ENCODE results near the gene OMP.

OMP gene

GRCh38 chr11:77055913-77056312, 46.7 kb upstream of the OMP start (continued):
- TF ChIP-seq ZNF561 (tag by site-specific recombination; IDR thresholded peaks at IDR 0.05; ENCODE audit: borderline replicate concordance) (no peak), ZNF580 (tag by site-specific recombination; IDR thresholded peaks at IDR 0.05) (no peak), WT1 (tag by site-specific recombination; IDR thresholded peaks at IDR 0.05) (no peak), ZNF239 (tag by site-specific recombination; IDR thresholded peaks at IDR 0.05) (no peak), TCF7L2 (IDR thresholded peaks at IDR 0.05; ENCODE audit: borderline replicate concordance, low read depth, low read length) (no peak), GLIS2 (tag by site-specific recombination; IDR thresholded peaks at IDR 0.05) (no peak), BCL6B (tag by site-specific recombination; IDR thresholded peaks at IDR 0.05) (no peak), SP2 (tag by site-specific recombination; IDR thresholded peaks at IDR 0.05) (no peak), ZNF23 (tag by site-specific recombination; IDR thresholded peaks at IDR 0.05; ENCODE audit: borderline replicate concordance) (no peak)
- TF ChIP-seq, protein P1, sequence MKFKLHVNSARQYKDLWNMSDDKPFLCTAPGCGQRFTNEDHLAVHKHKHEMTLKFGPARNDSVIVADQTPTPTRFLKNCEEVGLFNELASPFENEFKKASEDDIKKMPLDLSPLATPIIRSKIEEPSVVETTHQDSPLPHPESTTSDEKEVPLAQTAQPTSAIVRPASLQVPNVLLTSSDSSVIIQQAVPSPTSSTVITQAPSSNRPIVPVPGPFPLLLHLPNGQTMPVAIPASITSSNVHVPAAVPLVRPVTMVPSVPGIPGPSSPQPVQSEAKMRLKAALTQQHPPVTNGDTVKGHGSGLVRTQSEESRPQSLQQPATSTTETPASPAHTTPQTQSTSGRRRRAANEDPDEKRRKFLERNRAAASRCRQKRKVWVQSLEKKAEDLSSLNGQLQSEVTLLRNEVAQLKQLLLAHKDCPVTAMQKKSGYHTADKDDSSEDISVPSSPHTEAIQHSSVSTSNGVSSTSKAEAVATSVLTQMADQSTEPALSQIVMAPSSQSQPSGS (tag by site-specific recombination; IDR thresholded peaks at IDR 0.05; ENCODE audit: low read depth), result no peak

DNA sequence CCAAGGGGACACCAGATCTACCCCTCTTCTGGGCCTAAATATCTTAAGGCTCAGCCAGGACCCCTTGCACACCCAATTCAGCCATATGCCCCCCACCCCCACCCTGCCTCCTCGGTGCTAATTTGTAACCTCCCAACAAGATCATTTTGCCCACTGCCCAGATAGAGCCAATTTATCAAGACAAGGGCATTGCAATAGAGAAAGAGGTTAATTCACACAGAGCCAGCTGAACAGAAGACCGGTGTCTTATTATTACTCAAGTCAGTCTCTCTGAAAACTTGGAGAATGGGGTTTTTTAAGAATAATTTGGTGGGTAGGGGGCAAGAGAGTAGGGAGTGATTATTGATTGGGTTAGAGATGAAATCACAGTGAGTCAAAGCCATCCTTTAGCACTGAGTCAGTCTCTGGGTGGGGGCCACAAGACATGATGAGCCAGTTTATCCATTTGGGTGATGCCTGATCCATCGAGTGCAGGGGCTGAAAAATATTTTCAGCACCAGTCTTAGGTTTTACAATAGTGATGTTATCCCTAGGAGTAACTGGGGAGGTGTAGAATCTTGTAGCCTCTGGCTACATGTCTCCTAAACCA, 45.7 kb upstream of the OMP start:
- peak; percentile 84 for TF ChIP-seq SETDB1 (IDR thresholded peaks at IDR 0.05; ENCODE audit: insufficient read length, low read length)
- TF ChIP-seq, protein P2, sequence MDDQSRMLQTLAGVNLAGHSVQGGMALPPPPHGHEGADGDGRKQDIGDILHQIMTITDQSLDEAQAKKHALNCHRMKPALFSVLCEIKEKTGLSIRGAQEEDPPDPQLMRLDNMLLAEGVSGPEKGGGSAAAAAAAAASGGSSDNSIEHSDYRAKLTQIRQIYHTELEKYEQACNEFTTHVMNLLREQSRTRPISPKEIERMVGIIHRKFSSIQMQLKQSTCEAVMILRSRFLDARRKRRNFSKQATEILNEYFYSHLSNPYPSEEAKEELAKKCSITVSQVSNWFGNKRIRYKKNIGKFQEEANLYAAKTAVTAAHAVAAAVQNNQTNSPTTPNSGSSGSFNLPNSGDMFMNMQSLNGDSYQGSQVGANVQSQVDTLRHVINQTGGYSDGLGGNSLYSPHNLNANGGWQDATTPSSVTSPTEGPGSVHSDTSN (CRISPR knock-in tag; IDR thresholded peaks at IDR 0.05), result no peak
- TF ChIP-seq ZNF837 (tag by site-specific recombination; IDR thresholded peaks at IDR 0.05), result no peak
- no peak for TF ChIP-seq ZNF645 (tag by site-specific recombination; IDR thresholded peaks at IDR 0.05)
- TF ChIP-seq ZNF76 (tag by site-specific recombination; IDR thresholded peaks at IDR 0.05; ENCODE audit: borderline replicate concordance, low read depth), result no peak
- TF ChIP-seq, protein P3, sequence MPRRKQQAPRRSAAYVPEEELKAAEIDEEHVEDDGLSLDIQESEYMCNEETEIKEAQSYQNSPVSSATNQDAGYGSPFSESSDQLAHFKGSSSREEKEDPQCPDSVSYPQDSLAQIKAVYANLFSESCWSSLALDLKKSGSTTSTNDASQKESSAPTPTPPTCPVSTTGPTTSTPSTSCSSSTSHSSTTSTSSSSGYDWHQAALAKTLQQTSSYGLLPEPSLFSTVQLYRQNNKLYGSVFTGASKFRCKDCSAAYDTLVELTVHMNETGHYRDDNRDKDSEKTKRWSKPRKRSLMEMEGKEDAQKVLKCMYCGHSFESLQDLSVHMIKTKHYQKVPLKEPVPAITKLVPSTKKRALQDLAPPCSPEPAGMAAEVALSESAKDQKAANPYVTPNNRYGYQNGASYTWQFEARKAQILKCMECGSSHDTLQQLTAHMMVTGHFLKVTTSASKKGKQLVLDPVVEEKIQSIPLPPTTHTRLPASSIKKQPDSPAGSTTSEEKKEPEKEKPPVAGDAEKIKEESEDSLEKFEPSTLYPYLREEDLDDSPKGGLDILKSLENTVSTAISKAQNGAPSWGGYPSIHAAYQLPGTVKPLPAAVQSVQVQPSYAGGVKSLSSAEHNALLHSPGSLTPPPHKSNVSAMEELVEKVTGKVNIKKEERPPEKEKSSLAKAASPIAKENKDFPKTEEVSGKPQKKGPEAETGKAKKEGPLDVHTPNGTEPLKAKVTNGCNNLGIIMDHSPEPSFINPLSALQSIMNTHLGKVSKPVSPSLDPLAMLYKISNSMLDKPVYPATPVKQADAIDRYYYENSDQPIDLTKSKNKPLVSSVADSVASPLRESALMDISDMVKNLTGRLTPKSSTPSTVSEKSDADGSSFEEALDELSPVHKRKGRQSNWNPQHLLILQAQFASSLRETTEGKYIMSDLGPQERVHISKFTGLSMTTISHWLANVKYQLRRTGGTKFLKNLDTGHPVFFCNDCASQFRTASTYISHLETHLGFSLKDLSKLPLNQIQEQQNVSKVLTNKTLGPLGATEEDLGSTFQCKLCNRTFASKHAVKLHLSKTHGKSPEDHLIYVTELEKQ (tag by site-specific recombination; IDR thresholded peaks at IDR 0.05; ENCODE audit: borderline replicate concordance), result no peak
- no peak for TF ChIP-seq ZNF202 (tag by site-specific recombination; IDR thresholded peaks at IDR 0.05; ENCODE audit: borderline replicate concordance)
- TF ChIP-seq, protein P4, sequence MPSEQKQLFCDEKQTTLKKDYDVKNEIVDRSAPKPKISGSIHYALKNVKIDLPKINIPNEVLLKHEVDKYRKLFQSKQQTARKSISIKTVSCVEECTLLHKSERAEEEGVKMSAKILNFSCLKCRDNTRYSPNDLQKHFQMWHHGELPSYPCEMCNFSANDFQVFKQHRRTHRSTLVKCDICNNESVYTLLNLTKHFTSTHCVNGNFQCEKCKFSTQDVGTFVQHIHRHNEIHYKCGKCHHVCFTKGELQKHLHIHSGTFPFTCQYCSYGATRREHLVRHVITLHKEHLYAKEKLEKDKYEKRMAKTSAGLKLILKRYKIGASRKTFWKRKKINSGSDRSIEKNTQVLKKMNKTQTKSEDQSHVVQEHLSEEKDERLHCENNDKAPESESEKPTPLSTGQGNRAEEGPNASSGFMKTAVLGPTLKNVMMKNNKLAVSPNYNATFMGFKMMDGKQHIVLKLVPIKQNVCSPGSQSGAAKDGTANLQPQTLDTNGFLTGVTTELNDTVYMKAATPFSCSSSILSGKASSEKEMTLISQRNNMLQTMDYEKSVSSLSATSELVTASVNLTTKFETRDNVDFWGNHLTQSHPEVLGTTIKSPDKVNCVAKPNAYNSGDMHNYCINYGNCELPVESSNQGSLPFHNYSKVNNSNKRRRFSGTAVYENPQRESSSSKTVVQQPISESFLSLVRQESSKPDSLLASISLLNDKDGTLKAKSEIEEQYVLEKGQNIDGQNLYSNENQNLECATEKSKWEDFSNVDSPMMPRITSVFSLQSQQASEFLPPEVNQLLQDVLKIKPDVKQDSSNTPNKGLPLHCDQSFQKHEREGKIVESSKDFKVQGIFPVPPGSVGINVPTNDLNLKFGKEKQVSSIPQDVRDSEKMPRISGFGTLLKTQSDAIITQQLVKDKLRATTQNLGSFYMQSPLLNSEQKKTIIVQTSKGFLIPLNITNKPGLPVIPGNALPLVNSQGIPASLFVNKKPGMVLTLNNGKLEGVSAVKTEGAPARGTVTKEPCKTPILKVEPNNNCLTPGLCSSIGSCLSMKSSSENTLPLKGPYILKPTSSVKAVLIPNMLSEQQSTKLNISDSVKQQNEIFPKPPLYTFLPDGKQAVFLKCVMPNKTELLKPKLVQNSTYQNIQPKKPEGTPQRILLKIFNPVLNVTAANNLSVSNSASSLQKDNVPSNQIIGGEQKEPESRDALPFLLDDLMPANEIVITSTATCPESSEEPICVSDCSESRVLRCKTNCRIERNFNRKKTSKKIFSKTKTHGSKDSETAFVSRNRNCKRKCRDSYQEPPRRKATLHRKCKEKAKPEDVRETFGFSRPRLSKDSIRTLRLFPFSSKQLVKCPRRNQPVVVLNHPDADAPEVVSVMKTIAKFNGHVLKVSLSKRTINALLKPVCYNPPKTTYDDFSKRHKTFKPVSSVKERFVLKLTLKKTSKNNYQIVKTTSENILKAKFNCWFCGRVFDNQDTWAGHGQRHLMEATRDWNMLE (tag by site-specific recombination; conservative IDR thresholded peaks at IDR 0.05; ENCODE audit: low read depth), result no peak
- H3K36me3 ChIP-seq (ENCODE audit: control insufficient read depth in 2 of 2, insufficient read depth in 1 of 2, low read length in 2 of 2), result no peaks in the 10 kb centered on the region
- no peak overlapping the region for H3K4me3 ChIP-seq (ENCODE audit: low read depth, low read length)
- H3K27ac ChIP-seq (ENCODE audit: extremely low read depth, low read depth, low read length), result no peak overlapping the region
- ChIA-PET POLR2A (no interaction called here), CTCF (no interaction called here)
- H3K4me1 ChIP-seq (ENCODE audit: control insufficient read depth, insufficient read depth, low read length), result no peaks in the 10 kb centered on the region
- no peaks in the 10 kb centered on the region for H3K9me3 ChIP-seq (ENCODE audit: control insufficient read depth, insufficient read depth, low read depth, low read length)
